Muscle of leg (tissue), 11 donors: Measurements from ENCODE around the gene ELFN2. TPM values are rescaled to one million over a fixed set of nuclear protein-coding genes. Genes with fewer than 3 reads are reported as not detected.

Experiments used
- DNase-seq: peaks from one replicate; pipeline ENCODE4 v3.0.0; 2013
- H3K27ac ChIP-seq: one replicate; pipeline ENCODE4 v1.5.1; 2013; ENCODE audit warnings: mild to moderate bottlenecking, low read length, control low read depth
- H3K27me3 ChIP-seq: one replicate; pipeline ENCODE4 v1.6.1; 2013; ENCODE audit warnings: low read length; ENCODE audit not compliant: control insufficient read depth, insufficient read depth
- H3K36me3 ChIP-seq: one replicate; pipeline ENCODE4 v1.6.1; 2013; ENCODE audit warnings: low read length; ENCODE audit not compliant: control insufficient read depth, insufficient read depth
- H3K4me1 ChIP-seq: one replicate; pipeline ENCODE4 v1.6.1; 2013; ENCODE audit warnings: low read length; ENCODE audit not compliant: control insufficient read depth, insufficient read depth
- H3K4me3 ChIP-seq: one replicate; pipeline ENCODE4 v1.5.1; 2013; ENCODE audit warnings: low read length, control low read depth
- H3K9me3 ChIP-seq: replicated peaks from 2 replicates; pipeline ENCODE4 v1.6.1; 2013; ENCODE audit warnings: low read depth, low read length; ENCODE audit not compliant: control insufficient read depth
- WGBS: methylation state at CpG from one replicate; pipeline ENCODE4 v1.1.5; 2013; ENCODE audit warnings: missing lambda C conversion rate; ENCODE audit not compliant: insufficient coverage; 5-methylcytosine and 5-hydroxymethylcytosine counted together
- polyA plus RNA-seq, 8 donors: library from polyadenylated mRNA; unstranded; fragments of 120-200 nt; gene quantifications; one replicate each; pipeline versions ENCODE4 v1.2.1 to v1.2.3, GENCODE V29; 2013; ENCODE audit warnings: inconsistent platforms in 1 of 8, low replicate concordance in 1 of 8; ENCODE audit not compliant: insufficient read length in 8 of 8, insufficient read depth in 1 of 8
- total RNA-seq: library from RNA; stranded (reverse); fragments of 120-200 nt; gene quantifications from one replicate; pipeline ENCODE4 v1.2.4, GENCODE V29; 2013

ELFN2 gene
- total and polyA plus RNA-seq, 9 donors, result 0.35 to 2.2 (median 1.3) TPM

DNA sequence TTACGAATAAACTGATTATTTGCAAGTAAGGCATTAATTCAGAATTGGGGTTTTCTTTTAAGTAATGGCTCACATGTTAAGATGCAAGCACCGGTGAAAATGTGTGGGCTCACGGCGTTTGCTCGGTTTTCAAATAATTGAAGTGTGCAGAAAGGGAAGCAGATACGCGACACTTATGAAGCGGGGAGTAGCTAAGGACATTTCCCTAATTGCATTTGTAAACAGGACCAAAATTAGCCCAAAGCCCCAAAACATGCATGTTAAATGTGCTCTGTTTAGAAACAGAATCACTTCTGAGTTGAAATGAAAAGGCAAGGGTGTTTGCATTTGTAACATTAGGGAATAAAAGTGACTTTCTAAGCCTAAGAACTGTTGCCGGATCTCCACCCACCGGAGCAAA is 61.3 kb downstream of the ELFN2 start:
- H3K27me3 ChIP-seq, result no peaks in the 10 kb centered on the region
- DNase-seq, result no peak
- 66% methylated on average over 5 of the region's 10 CpGs for WGBS
- H3K36me3 ChIP-seq, result no peaks in the 10 kb centered on the region
- H3K27ac ChIP-seq, result no peak overlapping the region
- peaks cover 39% of the 10 kb centered on the region for H3K4me1 ChIP-seq
- H3K4me3 ChIP-seq, result no peak overlapping the region
- H3K9me3 ChIP-seq, result no peaks in the 10 kb centered on the region

DNA sequence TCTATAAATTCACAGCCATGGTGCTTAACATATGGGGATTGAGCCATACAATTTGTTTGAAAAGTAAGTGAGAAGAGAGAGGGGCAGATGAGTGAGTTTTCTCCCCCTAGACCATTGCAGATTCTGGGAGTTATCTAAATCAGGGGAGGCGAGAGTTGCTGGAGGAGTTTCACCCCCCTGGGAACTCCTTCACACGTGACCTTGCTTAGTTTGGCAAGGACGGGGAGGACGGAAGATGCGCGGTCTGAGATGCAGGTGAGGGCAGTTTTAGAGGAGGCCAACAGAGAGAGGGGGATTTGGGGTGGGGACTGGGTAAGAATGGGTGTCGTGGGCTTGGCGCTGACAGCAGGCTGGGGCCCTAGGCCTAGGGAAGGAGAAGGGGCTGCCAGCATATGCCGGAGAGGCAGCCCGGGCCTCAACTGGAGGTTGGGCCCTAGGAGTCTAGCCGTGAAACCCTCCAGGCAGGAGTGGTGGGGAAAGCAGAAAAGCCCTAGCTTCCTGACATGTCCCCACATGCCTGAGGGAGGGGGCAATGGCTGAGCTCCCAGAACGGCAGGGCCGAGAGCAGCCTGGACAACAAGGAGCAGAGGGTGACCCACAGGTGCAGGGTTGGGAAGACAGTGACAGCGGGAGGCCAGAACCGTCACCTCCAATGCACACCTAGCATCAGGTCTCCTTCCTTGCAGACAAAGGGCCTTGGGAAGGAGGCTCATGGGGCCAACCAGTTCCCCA is 63.9 kb downstream of the ELFN2 start:
- Histone ChIP-seq H3K36me3 (no peaks in the 10 kb centered on the region), H3K4me1 (peaks cover 37% of the 10 kb centered on the region)
- DNase-seq, result peak; percentile 57

GRCh38 chr22:37362621-37363020 is 64.7 kb downstream of the ELFN2 start:
- H3K27ac ChIP-seq, result no peak overlapping the region
- no peaks in the 10 kb centered on the region for H3K9me3 ChIP-seq
- peaks cover 2% of the 10 kb centered on the region for H3K27me3 ChIP-seq
- H3K4me1 ChIP-seq, result peaks cover 37% of the 10 kb centered on the region
- no CpG with 5 or more reads among the region's 3 CpGs for WGBS
- H3K36me3 ChIP-seq, result no peaks in the 10 kb centered on the region
- H3K4me3 ChIP-seq, result no peak overlapping the region
- peak; percentile 74 for DNase-seq

More for the DNA sequence above, 63.9 kb downstream of the ELFN2 start:
- no peaks in the 10 kb centered on the region for H3K9me3 ChIP-seq
- WGBS, result 32% methylated on average over 11 of the region's 15 CpGs
- no peak overlapping the region for H3K27ac ChIP-seq
- no peak overlapping the region for H3K4me3 ChIP-seq
- no peaks in the 10 kb centered on the region for H3K27me3 ChIP-seq

- no peak overlapping the region for H3K4me3 ChIP-seq
- peaks cover 19% of the 10 kb centered on the region for H3K4me1 ChIP-seq
- no peaks in the 10 kb centered on the region for H3K36me3 ChIP-seq
- WGBS, result 50% methylated on average over 6 of the region's 8 CpGs
- DNase-seq, result peak; percentile 40
- no peaks in the 10 kb centered on the region for H3K9me3 ChIP-seq
- peaks cover 7% of the 10 kb centered on the region for H3K27me3 ChIP-seq
- H3K27ac ChIP-seq, result no peak overlapping the region
These were observed 68.4 kb downstream of the ELFN2 start for GRCh38 chr22:37358917-37359316.

DNA sequence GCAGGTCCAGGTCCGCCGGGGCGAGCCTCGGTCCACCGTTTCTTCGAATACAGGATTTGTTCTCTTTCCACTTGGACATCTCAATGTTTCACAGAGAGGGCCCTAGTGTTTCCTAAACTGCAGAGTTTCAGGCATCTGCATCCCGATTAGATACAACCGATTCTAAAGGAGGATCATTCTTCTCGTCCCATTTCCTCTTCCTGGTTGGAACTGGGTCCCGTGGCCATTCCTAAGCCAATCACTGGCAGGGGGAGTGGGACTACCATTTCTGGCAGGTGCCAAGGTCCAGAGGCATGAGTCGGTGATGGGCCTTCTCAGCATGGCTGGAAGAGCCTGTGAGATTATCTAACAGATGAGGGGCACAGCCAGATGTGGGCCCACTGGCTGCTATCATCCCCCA is 68.9 kb downstream of the ELFN2 start:
- Histone ChIP-seq H3K36me3 (no peaks in the 10 kb centered on the region), H3K27ac (no peak overlapping the region), H3K4me3 (no peak overlapping the region), H3K9me3 (no peaks in the 10 kb centered on the region), H3K27me3 (peaks cover 7% of the 10 kb centered on the region), H3K4me1 (peaks cover 14% of the 10 kb centered on the region)
- DNase-seq, result no peak
- WGBS, result 86% methylated on average over 10 of the region's 11 CpGs

DNA sequence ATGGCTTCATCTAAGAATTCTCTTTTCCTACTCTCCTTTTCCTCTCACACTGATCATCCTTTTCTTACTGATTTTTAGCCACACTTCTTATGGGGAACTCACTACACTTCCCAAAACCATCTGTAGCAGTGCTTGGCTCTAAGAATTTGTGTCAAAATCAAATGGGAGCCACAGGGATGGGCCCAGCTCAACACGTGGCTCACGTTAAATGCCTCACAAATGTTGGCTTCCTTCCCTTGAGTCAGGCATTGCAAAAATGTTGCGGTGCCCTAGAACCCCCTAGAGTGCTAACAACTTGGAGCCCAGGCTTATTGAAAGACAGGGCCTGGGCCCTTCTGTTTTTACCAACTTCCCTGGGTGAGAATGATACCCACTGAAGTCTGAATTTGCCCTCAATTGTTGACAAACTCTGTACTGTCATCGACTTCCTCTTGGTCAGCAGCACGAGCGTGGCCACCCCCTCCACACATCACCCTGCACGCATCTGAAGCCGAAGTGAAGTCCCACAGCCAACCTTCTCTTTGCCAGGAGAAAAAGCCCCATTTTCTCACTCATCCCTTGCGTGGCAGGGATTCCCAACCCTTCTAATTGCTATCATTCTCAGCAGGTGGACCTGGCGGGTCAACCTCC is 69.7 kb downstream of the ELFN2 start:
- H3K4me3 ChIP-seq, result no peak overlapping the region
- WGBS, result 72% methylated on average over 10 of the region's 10 CpGs
- H3K9me3 ChIP-seq, result no peaks in the 10 kb centered on the region
- no peak overlapping the region for H3K27ac ChIP-seq
- H3K36me3 ChIP-seq, result no peaks in the 10 kb centered on the region
- peaks cover 6% of the 10 kb centered on the region for H3K4me1 ChIP-seq
- no peak for DNase-seq
- peaks cover 14% of the 10 kb centered on the region for H3K27me3 ChIP-seq

DNA sequence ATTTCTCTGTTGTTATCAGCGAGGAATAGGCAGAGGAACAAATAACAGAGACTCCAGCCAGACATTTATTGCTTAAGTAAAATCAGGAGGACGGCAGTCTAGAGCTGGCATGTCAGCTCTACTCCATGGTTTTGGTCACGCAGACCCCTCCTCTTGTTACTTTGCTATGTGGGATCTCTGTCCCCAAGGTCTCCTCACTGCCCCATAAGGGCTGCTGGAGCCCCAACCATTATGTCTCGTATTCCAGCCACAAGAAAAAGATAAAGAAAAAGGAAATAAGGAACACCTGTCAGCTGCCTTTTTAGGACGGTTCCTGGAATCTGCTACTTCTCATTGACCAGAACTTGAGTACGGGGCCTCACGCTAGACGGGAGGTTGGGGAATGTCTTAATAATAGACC is 70.4 kb downstream of the ELFN2 start:
- no peak for DNase-seq
- 75% methylated on average over 6 of the region's 8 CpGs for WGBS
- Histone ChIP-seq H3K4me1 (no peaks in the 10 kb centered on the region), H3K36me3 (no peaks in the 10 kb centered on the region), H3K9me3 (no peaks in the 10 kb centered on the region), H3K27me3 (peaks cover 18% of the 10 kb centered on the region), H3K4me3 (no peak overlapping the region), H3K27ac (no peak overlapping the region)

DNA sequence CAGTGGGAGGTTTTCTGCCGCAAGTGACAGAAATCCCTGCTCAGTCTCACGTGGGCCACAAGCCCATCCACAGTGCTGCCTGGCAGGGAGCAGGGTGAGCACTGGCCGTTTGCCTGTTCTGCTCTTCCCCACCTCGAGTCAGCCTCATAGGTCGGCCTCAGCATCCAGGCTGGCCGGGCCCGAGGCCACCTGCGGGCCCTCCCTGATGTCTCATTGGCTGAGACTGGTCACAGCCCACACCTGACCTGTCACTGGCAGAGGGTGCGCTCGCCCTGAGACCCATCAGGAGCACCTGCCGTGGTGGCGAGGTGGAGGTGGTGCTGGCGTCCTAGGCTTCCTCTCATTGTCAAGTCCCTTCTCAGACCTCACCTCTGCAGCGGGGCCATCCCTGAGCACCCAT is 72.1 kb downstream of the ELFN2 start:
- H3K4me1 ChIP-seq, result no peaks in the 10 kb centered on the region
- H3K36me3 ChIP-seq, result no peaks in the 10 kb centered on the region
- 68% methylated on average over 11 of the region's 14 CpGs for WGBS
- no peaks in the 10 kb centered on the region for H3K9me3 ChIP-seq
- no peak overlapping the region for H3K27ac ChIP-seq
- no peak overlapping the region for H3K4me3 ChIP-seq
- no peak for DNase-seq
- peaks cover 20% of the 10 kb centered on the region for H3K27me3 ChIP-seq

DNA sequence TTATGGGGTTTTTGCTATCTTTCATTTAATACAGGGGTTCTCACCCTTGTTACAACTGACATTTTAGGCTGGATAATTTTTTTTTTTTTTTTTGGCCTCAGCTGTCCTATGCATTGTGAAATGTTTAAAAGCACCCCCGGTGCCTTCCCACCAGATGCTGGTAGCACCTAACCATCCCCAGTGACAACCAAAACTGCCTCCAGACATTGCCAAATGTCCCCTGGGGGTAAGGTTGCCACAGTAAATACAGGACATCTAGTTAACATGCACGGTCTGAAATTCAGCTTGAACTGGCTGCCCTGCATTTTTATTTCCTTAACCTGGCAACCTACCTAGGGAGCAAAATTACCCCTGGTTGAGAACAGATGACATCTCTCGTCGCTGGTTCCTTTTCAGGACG is 72.6 kb downstream of the ELFN2 start:
- Histone ChIP-seq H3K27me3 (peaks cover 20% of the 10 kb centered on the region), H3K27ac (no peak overlapping the region), H3K9me3 (no peaks in the 10 kb centered on the region), H3K4me1 (no peaks in the 10 kb centered on the region), H3K36me3 (no peaks in the 10 kb centered on the region), H3K4me3 (no peak overlapping the region)
- 70% methylated on average over 4 of the region's 5 CpGs for WGBS
- no peak for DNase-seq

- H3K9me3 ChIP-seq, result no peaks in the 10 kb centered on the region
- DNase-seq, result no peak
- WGBS, result no CpG with 5 or more reads among the region's 4 CpGs
- no peaks in the 10 kb centered on the region for H3K4me1 ChIP-seq
- H3K4me3 ChIP-seq, result no peak overlapping the region
- no peaks in the 10 kb centered on the region for H3K36me3 ChIP-seq
- no peak overlapping the region for H3K27ac ChIP-seq
- H3K27me3 ChIP-seq, result peaks cover 20% of the 10 kb centered on the region
These were observed 73.0 kb downstream of the ELFN2 start for GRCh38 chr22:37354261-37354660.
